GM20000 (cell line): Measurements from ENCODE around the gene PDZD4.

Source experiments
- DNase-seq: peaks from one replicate; pipeline ENCODE4 v3.0.0; 2012; ENCODE audit warnings: low spot score
- TF ChIP-seq, protein P1 (sequence below): IDR thresholded peaks from 2 replicates; pipeline ENCODE4 v1.5.1; 2012; ENCODE audit warnings: mild to moderate bottlenecking, control low read depth; ENCODE audit errors: extremely low read depth, missing control alignments

PDZD4 gene

DNA sequence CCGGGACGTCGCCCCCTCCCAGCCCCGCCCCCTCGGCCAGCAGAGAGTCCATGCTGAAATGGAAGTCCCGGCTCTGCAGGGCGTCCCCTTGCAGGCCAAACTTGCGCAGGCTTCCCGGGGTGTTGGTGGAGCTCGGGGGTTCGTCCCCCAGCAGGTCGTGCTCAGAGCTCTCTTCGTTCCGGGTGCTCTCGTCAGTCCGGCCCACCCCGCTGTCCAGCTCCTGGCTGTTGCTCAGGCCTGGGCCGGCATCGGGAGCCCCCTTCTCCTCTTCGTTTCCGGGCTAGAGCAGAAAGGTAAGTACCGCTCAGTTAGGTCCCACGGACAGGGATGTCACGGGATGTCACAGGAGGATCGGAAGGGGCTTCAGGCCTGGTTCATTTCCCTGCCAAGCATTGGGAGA is 25.7 kb downstream of the PDZD4 start:
- TF ChIP-seq, protein P1, sequence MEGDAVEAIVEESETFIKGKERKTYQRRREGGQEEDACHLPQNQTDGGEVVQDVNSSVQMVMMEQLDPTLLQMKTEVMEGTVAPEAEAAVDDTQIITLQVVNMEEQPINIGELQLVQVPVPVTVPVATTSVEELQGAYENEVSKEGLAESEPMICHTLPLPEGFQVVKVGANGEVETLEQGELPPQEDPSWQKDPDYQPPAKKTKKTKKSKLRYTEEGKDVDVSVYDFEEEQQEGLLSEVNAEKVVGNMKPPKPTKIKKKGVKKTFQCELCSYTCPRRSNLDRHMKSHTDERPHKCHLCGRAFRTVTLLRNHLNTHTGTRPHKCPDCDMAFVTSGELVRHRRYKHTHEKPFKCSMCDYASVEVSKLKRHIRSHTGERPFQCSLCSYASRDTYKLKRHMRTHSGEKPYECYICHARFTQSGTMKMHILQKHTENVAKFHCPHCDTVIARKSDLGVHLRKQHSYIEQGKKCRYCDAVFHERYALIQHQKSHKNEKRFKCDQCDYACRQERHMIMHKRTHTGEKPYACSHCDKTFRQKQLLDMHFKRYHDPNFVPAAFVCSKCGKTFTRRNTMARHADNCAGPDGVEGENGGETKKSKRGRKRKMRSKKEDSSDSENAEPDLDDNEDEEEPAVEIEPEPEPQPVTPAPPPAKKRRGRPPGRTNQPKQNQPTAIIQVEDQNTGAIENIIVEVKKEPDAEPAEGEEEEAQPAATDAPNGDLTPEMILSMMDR: no peak
- no peak for DNase-seq

DNA sequence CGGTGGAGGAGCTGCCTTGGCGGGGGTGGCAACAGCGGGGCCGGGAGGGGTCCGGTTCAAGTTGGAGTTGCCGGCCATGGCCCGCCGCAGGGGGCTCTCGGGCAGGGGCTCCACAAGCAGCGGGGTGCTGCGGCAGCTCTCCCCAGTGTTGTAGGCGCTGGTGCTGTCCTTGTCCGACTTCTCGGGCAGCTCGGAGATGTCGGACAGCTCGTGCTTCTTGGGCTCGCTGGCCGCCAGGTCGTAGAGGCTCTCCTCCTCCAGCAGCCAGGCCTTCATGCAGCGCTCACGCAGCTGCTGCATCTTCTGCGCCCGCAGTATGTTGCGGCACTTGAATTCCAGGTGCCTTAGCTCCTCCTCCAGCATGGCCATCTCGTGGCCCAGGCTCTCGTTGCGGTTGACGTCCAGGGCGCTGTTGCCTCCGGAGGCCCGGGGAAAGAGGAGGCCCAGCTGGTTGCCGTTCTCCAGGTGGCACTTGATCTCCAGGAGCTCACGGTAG is 26.2 kb downstream of the PDZD4 start:
- no peak for DNase-seq
- TF ChIP-seq, protein P1: no peak

DNA sequence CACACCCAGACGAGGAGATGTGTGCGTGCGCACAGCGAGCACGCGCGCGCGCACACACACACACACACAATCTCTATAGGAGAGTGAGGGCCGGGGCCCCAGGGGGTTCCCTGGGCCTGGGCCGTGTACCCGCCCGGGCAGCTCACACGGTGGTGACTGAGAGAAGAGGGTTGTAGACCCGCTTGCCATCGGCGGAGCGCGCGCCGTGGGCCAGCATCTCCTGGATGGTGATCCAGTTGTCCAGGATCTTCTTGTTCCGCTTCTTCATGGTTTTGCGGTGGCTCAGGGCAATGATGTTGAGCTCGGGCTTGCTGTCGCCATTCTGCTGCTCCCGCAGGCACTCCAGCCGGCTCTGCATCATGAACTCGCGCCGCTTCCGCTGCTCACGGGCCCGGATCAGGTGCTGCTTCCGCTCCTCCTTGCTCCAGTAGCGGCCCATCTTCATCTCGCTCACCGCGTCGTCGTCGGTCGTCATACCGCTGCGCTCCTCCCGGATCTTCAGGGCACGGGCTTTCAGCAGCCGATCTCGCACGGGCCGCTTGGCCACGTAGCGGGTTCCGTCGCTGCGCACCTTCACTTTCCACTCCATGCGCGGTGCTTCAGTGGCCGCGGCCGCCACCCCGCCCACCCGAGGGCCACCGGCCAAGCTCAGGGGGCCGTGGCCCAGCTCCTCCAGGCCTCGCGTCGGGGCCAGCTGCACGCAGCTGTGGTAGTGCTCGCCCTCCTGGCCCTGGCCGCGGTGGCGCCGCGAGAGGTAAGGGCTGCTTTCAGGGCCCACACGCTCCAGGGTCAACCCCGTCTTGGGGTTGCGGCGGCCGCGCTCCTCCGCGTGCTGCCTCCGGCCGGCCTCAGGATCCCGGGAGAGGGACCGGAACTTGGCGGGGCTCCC is 26.9 kb downstream of the PDZD4 start:
- TF ChIP-seq, protein P1: no peak
- DNase-seq: no peak

DNA sequence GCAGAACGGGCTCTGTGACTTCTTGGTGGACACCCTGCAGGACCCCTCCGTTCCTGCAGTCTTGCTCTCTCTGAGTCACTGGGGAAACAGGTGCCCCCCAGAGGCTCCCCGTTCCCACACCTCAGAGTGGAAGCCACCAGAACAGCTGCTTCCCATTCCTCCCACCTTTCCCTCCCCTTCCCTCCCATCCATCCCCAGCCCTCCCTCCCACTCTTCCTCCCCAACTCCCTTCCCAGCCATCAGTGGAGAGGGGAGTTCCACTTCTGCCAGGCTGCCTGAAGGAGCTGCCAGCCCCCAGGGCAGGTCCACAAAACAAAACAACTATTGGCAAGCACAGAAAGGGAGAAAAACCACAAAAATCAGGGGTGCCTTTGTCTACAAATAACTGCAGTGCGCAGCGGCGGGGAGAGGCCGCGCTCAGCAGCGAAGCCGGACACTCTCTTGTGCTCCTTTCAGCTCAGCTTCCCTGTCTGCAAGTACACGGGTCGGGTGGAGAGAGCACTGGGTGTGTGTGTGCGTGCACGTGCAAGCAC is 27.8 kb downstream of the PDZD4 start:
- DNase-seq: no peak

DNA sequence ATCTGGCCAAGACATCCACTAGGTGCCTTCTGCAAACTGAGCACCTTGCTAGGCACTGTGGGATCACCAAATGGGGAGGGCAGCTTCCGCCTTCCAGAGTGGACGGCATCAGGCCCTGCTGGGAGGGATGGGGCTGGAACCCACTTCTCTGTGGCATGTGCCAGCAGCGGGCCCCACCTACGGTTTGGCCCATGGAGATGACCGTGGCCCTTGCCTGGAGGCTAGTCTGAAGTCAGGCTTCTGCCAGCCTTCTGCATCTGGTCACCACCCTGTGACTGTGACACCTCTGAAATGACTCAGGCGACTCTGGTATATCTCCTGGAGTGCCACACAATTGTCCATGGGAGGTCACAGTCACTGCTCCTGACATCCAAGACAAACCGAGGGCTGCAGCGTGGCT is 28.7 kb downstream of the PDZD4 start:
- DNase-seq: no peak
- TF ChIP-seq, protein P1: no peak

More for the DNA sequence above, 27.8 kb downstream of the PDZD4 start:
- TF ChIP-seq, protein P1: no peak

DNA sequence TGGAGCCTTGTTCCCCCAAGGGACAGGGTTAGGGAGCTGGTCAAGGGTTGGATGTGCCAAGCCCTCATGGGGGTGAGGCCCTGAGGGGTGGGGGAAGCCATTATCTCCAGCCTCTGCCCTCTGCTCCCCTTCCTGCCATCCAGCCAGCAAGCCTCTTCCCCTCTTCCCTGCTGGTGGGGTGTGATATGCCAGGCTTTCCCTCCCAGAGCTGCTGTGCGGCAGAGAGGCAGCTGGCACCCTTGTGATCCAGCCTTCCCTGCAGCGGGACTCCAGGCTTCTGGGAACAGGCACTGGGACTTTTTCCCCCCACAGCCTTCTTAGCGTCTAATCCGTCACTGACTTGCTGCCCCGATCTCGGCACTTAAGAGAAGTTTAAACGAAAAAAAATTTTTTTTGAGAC is 29.6 kb downstream of the PDZD4 start:
- TF ChIP-seq, protein P1: no peak
- DNase-seq: no peak

DNA sequence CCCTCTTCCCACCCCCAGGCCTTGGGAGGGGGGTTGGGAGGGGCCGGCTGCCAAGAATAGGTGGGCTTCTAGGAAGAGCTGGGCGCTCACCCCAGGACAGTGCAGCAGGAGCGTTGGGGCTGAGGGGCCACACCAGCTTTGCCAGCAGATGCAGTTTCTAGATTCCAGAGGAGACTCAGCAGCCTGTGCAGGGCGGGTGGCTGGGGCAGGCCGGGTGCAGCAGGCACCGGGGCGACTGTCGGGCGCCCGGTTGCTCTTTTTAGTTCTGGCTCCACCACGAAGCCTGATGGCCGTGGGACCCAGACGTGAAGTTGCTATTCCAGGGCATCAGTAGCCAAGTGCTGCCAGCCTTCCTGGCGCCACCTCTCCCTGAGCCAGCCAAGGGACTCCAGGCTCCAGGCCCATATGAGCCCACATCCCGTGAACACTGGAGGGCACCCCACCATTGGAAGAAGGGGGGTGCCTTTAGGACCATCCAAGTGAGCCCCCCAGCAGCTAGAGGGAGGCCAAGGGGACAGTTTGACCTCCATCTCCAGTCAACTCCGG is 30.1 kb downstream of the PDZD4 start:
- DNase-seq: no peak
- TF ChIP-seq, protein P1: no peak
